CD4-positive, alpha-beta T cell (primary cell): ENCODE measurements around the gene ITPR3. TPM values are rescaled to one million over a fixed set of nuclear protein-coding genes. Genes with fewer than 3 reads are reported as not detected.

ENCODE experiments used
- ATAC-seq: fragments of 200-7000 bp; cut with Tn5 transposase; one replicate; pipeline ENCODE4 v1.10.0; 2022; ENCODE audit warnings: mild to moderate bottlenecking; ENCODE audit not compliant: poor library complexity
- CTCF ChIA-PET: fragments of 350-600 bp; sonication (Branson Sonifier 250); formaldehyde crosslinking; loops from one replicate; lab custom pipeline; 2021; ENCODE audit warnings: antibody characterized with exemption, inconsistent platforms; lab: Charles Lee
- POLR2A ChIA-PET: fragments of 350-600 bp; sonication (Branson Sonifier 250); formaldehyde crosslinking; loops from one replicate; lab custom pipeline; 2021; ENCODE audit warnings: antibody characterized with exemption, inconsistent platforms; lab: Charles Lee
- DNase-seq, 14 experiments: peaks; one replicate each; pipeline ENCODE4 v3.0.0-alpha.2; 2013 to 2020; ENCODE audit warnings: mixed read lengths in 2 of 14
- H3K27ac ChIP-seq, 2 donors: one replicate each; pipeline versions ENCODE4 v1.5.1 to v1.7.0; 2013; ENCODE audit warnings: low read length in 2 of 2, low read depth in 1 of 2, mild to moderate bottlenecking in 1 of 2
- H3K27me3 ChIP-seq, 2 experiments: 1 replicate in 1 of 2; 2 replicates in 1 of 2; pipeline versions ENCODE4 v1.6.1 to v1.7.0; 2013; ENCODE audit warnings: low read length in 2 of 2, control low read depth in 1 of 2, mild to moderate bottlenecking in 1 of 2, moderate library complexity in 1 of 2; ENCODE audit not compliant: insufficient read depth in 2 of 2, control insufficient read depth in 1 of 2
- H3K36me3 ChIP-seq: one replicate; pipeline ENCODE4 v1.6.1; 2013; ENCODE audit warnings: low read length, control low read depth; ENCODE audit not compliant: insufficient read depth
- H3K4me1 ChIP-seq: one replicate; pipeline ENCODE4 v1.6.1; 2013; ENCODE audit warnings: low read length, control low read depth; ENCODE audit not compliant: insufficient read depth
- H3K4me3 ChIP-seq: one replicate; pipeline ENCODE4 v1.5.1; 2013; ENCODE audit warnings: mild to moderate bottlenecking, low read length, moderate library complexity
- H3K9me3 ChIP-seq, 2 experiments: 1 replicate in 1 of 2; 2 replicates in 1 of 2; pipeline versions ENCODE4 v1.6.1 to v1.7.0; 2013; ENCODE audit warnings: low read length in 2 of 2, mild to moderate bottlenecking in 2 of 2, control low read depth in 1 of 2, moderate library complexity in 1 of 2; ENCODE audit not compliant: control insufficient read depth in 1 of 2, insufficient read depth in 1 of 2
- H3K27ac Mint-ChIP-seq: one replicate; pipeline ENCODE4 v1.8.0; 2020; ENCODE audit warnings: mixed read lengths
- H3K27me3 Mint-ChIP-seq: one replicate; pipeline ENCODE4 v1.8.0; 2021; ENCODE audit warnings: mixed read lengths
- H3K36me3 Mint-ChIP-seq: one replicate; pipeline ENCODE4 v1.8.0; 2021; ENCODE audit warnings: low read depth, mixed read lengths
- H3K4me1 Mint-ChIP-seq: one replicate; pipeline ENCODE4 v1.8.0; 2021; ENCODE audit warnings: low read depth, mixed read lengths
- H3K4me3 Mint-ChIP-seq: one replicate; pipeline ENCODE4 v1.8.0; 2020; ENCODE audit warnings: mild to moderate bottlenecking, mixed read lengths
- H3K9me3 Mint-ChIP-seq: one replicate; pipeline ENCODE4 v1.8.0; 2020; ENCODE audit warnings: mixed read lengths
- CTCF ChIP-seq: fragments of 200-600 bp; IDR thresholded peaks from one replicate; pipeline ENCODE4 v1.8.0; 2022; ENCODE audit warnings: antibody characterized with exemption, mild to moderate bottlenecking
- intact Hi-C, 2 experiments: fragments of 100-400 bp; cut with DNase I in 1 of 2; cut with micrococcal nuclease in 1 of 2; formaldehyde crosslinking; loops; one replicate each; pipeline versions ENCODE4 v1.15.1 to v1.9.0; 2023 to 2025; cut with DNase I, micrococcal nuclease
- total RNA-seq, 174 experiments: library from RNA in 2 of 174; stranded (reverse) in 2 of 174; gene quantifications; one replicate each; pipeline ENCODE4 v1.2.3 and lab custom pipeline; 2021 to 2026

ITPR3 gene
- total RNA-seq, 2 experiments from 2014 or later = 44.5 to 45.5 TPM

GRCh38 chr6:33677689-33678088, 56.6 kb downstream of the ITPR3 start:
- ATAC-seq (no peak), DNase-seq (no peak)
- Mint-ChIP-seq H3K27me3 (no peaks in the 10 kb centered on the region), H3K27ac (no peak overlapping the region), H3K4me1 (peaks cover 5% of the 10 kb centered on the region), H3K36me3 (peaks cover 91% of the 10 kb centered on the region), H3K9me3 (no peaks in the 10 kb centered on the region), H3K4me3 (no peak overlapping the region)
- ChIA-PET CTCF (no interaction called here), POLR2A (no interaction called here)
- Histone ChIP-seq H3K4me1 (peaks cover 4% of the 10 kb centered on the region), H3K4me3 (no peak overlapping the region), H3K36me3 (peaks cover 90% of the 10 kb centered on the region), H3K27ac (no peak overlapping the region), H3K27me3 (no peaks in the 10 kb centered on the region), H3K9me3 (peaks cover 0 to 6% of the 10 kb centered on the region in 2 experiments)
- no peak for TF ChIP-seq CTCF
- intact Hi-C loops = no loop called here

GRCh38 chr6:33678233-33678931, 57.3 kb downstream of the ITPR3 start:
- Histone ChIP-seq H3K4me1 (peaks cover 11% of the 10 kb centered on the region), H3K27ac (no peak overlapping the region), H3K4me3 (no peak overlapping the region), H3K9me3 (peaks cover 0 to 6% of the 10 kb centered on the region in 2 experiments), H3K27me3 (no peaks in the 10 kb centered on the region), H3K36me3 (peaks cover 89% of the 10 kb centered on the region)
- intact Hi-C loops = no loop called here
- no peaks in the 10 kb centered on the region for H3K9me3 Mint-ChIP-seq
- H3K4me1 Mint-ChIP-seq = peaks cover 12% of the 10 kb centered on the region
- no peak for TF ChIP-seq CTCF
- no peak overlapping the region for H3K27ac Mint-ChIP-seq
- H3K36me3 Mint-ChIP-seq = peaks cover 91% of the 10 kb centered on the region
- DNase-seq (no peak), ATAC-seq (no peak)
- POLR2A ChIA-PET = no interaction called here
- H3K4me3 Mint-ChIP-seq = no peak overlapping the region
- CTCF ChIA-PET = no interaction called here
- no peaks in the 10 kb centered on the region for H3K27me3 Mint-ChIP-seq

GRCh38 chr6:33678932-33679490, 57.9 kb downstream of the ITPR3 start:
- H3K4me3 ChIP-seq = no peak overlapping the region
- POLR2A ChIA-PET = no interaction called here
- Mint-ChIP-seq H3K27me3 (no peaks in the 10 kb centered on the region), H3K4me3 (no peak overlapping the region), H3K4me1 (peaks cover 16% of the 10 kb centered on the region), H3K36me3 (peaks cover 94% of the 10 kb centered on the region), H3K9me3 (no peaks in the 10 kb centered on the region), H3K27ac (no peak overlapping the region)
- H3K27ac ChIP-seq = no peak overlapping the region
- H3K4me1 ChIP-seq = peaks cover 16% of the 10 kb centered on the region
- CTCF ChIA-PET = no interaction called here
- TF ChIP-seq CTCF = no peak
- intact Hi-C loops = no loop called here
- no peaks in the 10 kb centered on the region for H3K27me3 ChIP-seq
- no peak for DNase-seq
- H3K9me3 ChIP-seq = peaks cover 0 to 4% of the 10 kb centered on the region in 2 experiments
- peaks cover 89% of the 10 kb centered on the region for H3K36me3 ChIP-seq
- ATAC-seq = no peak
